ENCODE data around the gene PTPRG.

PTPRG gene

GRCh38 chr3:61903931-61904657 lies 342.7 kb downstream of the PTPRG start:
- DNase-seq: no peak

DNA sequence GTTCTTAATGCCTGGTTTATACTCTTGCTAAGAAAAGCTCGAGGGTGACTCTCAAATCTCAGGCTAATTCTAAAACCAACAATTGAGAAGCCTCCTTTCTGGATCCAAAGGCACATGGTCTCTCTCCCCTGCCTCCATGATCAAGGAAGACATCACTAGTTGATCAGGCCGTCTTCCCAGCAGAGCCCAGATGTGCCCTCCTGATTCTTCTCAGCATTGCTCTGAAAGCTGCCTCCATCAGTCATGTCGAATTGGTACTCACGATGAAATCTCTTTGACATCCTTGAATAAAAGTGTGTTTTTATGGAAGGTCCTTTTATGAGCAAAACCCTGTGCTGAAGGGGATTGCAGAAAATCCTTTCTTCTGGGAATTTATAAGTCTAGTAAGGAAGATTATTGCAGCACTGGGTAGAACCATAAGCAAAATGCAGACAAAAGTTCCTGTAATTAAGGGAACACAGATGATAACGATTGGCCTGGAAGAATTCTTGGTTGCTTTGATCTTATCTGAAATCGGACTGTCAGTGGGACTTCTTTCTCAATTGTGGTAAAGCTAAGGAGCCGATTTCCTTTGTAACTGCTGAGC lies 345.9 kb downstream of the PTPRG start:
- no peak for DNase-seq

GRCh38 chr3:61908382-61908781 lies 347.0 kb downstream of the PTPRG start:
- DNase-seq: no peak

GRCh38 chr3:61910732-61911131 lies 349.4 kb downstream of the PTPRG start:
- DNase-seq: no peak

GRCh38 chr3:61912158-61912557 lies 350.8 kb downstream of the PTPRG start:
- no peak for DNase-seq

DNA sequence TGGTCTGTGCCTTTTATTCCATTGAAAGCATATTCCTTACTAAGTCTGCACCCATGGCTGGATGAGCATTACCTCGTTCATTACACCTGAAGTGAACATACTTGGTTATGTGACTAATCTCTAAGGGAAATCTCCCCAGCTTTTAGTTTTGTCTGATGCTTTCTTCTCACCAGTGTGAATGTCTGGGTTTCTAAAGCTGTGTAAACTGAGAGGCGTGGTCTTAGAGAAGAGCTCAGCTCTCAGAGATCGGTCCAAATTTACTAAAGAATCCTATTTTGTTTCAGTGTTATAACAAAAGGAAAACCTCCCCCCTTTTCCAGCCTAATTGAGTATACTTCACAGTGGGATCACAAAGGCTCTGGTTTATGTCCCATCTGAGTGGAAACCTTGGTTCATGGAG lies 352.3 kb downstream of the PTPRG start:
- no peak for DNase-seq

DNA sequence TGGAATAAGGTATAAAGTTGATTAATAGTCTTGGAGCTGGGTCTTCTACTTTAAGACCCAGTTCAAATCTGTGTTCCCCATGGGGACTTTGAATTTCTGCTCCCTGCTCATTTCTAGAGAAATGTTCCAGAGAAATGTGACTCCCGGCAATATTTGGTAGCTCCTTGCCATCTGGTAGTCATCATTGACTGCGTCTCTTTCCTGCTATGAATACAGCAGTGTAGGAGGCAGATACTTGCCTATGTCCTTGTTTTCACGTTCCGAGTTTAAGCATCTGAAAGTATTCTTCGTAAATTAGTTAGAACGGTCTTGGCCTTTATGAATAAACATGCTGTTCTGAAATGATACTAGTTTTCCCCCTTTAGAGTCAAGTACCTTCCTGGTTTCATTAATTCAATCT lies 352.9 kb downstream of the PTPRG start:
- DNase-seq: no peak

DNA sequence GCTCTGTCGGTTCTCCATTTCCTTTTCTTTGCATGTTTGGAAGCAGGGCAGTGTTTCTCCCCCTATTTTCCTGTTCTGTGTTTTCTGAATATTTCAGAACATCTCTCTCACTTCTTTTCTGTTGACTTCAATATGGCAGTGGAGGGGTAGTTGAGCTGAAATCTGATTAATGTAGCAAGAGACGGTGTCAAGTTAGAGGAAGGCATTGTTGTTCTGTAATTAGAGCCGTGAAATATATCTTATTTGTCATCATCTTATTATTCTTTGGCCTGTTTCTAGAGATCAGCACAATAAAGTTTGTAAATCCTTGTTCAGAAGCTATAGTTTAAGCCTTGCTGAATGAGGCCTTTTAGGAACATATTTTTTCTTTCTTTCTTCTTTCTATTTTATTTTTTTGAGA lies 353.9 kb downstream of the PTPRG start:
- DNase-seq: no peak

DNA sequence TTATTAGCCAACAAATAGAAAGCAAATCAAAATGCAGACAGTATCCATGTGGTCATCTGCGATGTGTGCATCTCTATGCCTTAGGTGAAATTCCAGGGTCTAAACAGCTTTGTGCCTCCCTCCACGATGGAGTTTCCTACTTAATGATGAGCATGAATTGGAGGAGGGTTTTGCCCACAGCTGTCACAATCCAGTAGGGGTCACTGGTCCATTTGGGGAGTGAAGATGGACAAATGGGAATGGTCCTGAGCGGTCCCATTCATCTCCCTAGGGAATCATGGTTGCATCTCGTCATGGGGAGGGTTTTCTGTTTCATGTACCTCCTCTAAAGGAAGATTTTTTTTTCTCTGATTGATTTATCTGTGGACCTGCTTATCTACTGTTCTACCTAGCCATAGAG lies 358.0 kb downstream of the PTPRG start:
- no peak for DNase-seq

GRCh38 chr3:61922118-61922517 lies 360.7 kb downstream of the PTPRG start:
- DNase-seq: no peak

DNA sequence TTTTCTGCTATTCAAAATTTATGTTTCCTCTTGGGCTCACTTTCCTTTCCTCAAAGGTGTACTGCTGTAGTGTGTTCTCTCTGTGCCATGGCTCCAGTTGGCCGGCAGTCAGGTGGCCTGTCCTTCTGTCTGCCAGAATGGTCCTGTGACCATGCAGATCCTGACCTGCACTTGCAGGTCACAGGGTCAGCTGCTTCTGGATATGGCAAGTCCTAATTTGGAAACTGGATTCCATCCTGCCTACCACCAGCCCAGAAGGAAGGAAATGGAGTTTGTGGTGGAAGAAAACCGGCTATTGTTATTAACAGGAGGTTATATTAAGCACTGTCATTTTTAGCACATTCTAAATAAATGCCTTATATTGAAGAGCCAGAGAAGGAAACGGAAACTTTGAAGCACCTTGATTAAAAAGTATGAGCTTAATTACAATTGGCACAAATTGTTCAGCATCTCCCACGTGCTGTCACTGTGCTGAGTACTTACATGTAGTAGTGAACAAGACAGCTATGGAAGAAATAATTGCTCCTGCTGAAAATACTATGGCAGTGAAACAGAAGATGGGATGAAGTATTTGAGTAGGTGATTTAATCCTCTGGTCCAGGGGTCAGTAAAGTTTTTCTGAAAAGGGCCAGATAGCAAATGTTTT lies 362.8 kb downstream of the PTPRG start:
- no peak for DNase-seq

- DNase-seq: no peak
These were observed 363.6 kb downstream of the PTPRG start for GRCh38 chr3:61924991-61925390.

GRCh38 chr3:61925721-61926120 lies 364.4 kb downstream of the PTPRG start:
- no peak for DNase-seq

DNA sequence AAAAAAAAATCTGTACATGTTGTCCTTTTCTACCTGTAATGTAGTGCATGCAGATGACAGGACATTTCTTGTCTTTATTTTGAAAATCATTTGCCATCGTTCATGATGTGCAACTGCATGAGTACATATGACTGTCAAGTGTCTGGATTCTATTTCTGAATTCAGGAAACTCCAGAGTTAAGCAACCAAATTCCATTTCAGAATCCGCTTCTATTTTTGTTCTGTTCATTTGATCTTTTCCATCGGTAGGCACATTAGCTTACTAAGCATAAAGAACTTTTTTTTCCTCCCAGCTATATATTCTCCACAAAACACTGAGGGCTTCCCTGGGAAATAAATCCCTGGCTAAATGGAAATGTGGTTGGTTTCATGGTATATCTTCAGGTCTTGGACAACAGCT lies 365.6 kb downstream of the PTPRG start:
- DNase-seq: no peak

- no peak for DNase-seq
These were observed 366.0 kb downstream of the PTPRG start for GRCh38 chr3:61927332-61927731.

DNA sequence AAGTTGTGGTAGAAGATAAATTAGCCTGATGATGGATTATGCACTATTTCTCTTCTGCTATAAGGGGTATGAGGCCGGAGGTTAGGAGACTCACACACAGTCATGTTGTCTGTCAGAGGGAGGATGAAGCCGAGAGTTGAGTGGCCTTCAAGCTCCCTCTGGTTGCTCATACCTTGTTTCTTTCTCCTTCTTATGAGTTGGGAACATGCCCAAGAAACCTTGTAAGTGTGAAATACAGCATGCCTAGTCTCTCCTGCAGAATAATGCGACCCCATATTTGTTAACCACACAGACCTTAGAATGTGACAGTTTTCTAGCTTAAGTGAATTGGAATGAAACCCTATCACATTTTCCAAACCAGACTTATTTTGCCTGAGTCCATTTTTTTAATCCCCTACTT lies 366.7 kb downstream of the PTPRG start:
- DNase-seq: no peak

GRCh38 chr3:61928776-61929314 lies 367.5 kb downstream of the PTPRG start:
- no peak for DNase-seq

DNA sequence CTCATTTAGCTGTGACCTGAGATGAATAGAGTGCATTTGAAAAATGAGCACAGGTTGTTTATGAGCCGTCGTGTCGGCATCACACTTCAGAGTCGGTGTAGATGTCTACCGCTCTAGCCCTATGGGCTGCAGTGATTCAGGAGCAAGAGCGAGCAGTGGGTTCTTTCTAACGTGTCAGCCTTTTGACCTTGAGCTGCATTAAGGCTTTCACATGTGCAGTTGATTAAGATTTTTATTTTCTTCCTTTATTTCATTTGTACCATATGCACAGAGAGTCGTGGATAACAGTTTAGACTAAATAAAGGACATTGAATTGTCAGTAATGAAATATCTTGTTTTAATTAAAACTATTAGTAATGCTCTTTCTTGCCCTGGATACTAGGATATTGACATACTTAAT lies 368.2 kb downstream of the PTPRG start:
- no peak for DNase-seq

GRCh38 chr3:61932499-61932898 lies 371.1 kb downstream of the PTPRG start:
- no peak for DNase-seq

- no peak for DNase-seq
These were observed 372.6 kb downstream of the PTPRG start for GRCh38 chr3:61933798-61934504.

DNA sequence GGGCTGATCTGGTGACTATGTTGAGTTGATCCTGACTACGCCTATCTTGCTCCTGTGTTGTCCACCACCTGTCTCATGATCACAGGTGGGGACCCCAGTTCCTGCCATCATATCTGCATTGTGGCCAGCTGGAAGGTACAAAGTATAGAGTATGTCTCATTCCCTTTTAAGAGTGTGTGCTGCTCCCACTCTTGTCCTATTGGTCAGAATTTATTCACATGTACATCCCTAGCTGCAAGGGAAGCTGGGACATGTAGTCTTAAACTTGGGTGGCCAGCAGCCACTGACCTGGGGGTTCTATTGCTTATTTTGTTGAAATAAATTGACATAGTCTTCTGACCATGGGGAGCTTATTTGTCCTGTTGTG lies 373.1 kb downstream of the PTPRG start:
- no peak for DNase-seq

DNA sequence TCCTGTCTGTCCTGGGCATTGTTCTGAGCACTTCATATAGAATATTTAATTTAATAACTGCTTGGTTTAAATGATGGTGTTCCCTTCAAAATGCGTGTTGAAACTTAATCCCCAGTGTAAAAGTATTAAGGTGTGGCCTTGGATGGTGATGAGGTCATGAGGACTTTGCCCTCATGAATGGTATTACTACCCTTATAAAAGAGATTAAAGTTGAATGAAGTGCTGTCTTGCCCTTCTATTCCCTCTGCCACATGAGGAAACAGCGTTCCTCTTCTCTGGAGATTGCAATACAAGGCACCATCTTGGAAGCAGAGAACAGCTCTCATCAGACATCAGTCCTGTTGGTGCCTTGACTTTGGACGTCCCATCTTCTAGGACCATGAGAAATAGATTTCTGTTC lies 374.4 kb downstream of the PTPRG start:
- DNase-seq: no peak

DNA sequence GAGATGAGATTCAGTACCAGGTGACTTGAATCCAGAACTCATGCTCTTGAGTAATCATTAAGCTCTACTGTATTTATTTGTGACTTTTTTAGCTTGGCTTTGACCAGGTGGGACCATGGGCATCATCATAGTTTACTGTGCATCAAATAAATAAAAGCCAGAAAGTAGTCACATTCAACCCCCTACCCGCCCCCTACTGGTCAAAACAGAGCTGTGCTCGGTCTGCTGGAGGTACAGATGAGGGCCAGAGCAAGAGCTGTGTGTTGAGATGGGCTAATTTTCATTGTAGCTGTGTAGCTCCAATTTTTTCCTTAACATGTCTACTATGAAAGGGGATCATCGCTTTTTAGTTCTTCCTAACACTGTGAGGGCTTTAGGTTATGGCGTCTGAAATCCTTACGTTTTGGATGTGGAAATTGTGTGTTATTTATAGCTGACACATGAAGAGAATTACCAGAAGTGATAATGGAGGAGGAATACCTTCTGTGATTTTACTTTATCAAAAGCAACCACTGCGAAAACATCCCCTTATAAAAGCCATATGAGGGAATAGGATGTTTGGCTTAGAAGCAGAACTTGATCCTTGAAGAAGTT lies 375.1 kb downstream of the PTPRG start:
- no peak for DNase-seq

Measured in 8988T (cell line).